Measurements from ENCODE around the gene TWSG1. TPM values are rescaled to one million over a fixed set of nuclear protein-coding genes. Genes with fewer than 3 reads are reported as not detected.
"Not testable (repeated sequence)": the region's sequence is repeated elsewhere in the genome, so short reads cannot be mapped to it uniquely, and the experiment has no call there.

Gene TWSG1
- polyA plus RNA-seq, 4 donors, result 100.0 to 117 (median 113) TPM

- no peak for DNase-seq (ENCODE audit: low read depth in 4 of 4, low spot score in 3 of 4)
Measured at GRCh38 chr18:9421901-9422327, 87.3 kb downstream of the TWSG1 start.

GRCh38 chr18:9422816-9423519 is 88.4 kb downstream of the TWSG1 start:
- no peak for DNase-seq (ENCODE audit: low read depth in 4 of 4, low spot score in 3 of 4)

- not testable (repeated sequence) for DNase-seq (ENCODE audit: low read depth in 4 of 4, low spot score in 3 of 4)
Measured at GRCh38 chr18:9423648-9424047, 89.1 kb downstream of the TWSG1 start.

DNA sequence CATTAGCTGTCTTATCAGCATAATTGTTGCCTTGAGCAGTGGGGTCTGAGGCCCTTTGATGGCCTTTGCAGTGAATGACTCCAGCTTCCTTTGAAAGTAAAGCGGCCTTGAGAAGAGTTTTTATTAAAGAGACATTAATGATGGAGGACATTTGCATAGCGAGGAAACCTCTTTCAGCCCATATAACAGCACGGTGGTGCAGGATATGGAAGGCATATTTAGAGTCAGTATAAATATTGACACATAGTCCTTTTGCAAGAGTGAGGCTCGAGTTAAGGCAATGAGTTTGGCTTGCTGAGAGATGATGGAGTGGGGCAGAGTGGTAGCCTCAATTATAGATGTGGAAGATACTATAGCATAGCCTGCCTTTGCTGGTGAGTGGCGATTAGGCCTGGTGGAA is 89.7 kb downstream of the TWSG1 start:
- not testable (repeated sequence) for DNase-seq (ENCODE audit: low read depth in 4 of 4, low spot score in 3 of 4)

DNA sequence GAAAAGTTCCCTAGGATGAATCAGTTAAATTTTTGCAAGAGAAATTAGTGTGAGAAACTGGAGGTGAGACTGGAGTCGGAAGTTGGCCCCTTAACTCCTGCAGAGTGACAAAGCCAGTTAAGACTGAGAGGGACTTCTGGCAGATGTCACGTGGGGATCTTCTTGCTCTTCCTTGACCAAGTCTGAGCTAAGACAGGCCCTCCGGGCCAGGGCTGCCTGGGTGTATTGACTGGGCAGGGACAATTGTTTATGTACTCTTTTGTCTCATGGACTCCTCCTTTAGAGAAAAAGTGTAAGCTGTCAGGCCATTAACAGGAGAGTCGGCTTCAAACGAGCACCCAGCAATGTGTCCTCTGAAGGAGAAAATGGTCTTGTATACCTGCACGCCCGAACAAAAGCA is 92.2 kb downstream of the TWSG1 start:
- DNase-seq (ENCODE audit: low read depth in 4 of 4, low spot score in 3 of 4), result no peak

DNA sequence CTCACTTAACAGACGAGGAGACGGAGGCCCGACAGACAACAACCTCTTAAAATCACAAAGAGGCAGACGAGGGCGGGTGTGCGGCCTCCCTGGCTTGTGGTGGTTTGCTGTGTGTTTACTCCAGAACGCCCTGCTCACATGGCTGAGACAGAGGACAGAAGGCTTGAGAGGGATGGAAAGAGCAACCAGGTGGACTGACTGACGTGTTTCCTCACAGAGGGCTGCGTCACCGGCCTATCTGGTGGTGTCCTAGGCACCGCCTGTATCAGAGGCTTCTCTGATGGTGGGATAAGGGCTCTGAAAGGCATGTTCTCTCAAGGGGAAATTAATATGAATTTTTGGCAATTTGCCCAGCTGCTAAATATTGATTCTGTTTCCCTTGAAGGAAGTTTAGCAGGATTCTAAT is 93.7 kb downstream of the TWSG1 start:
- DNase-seq (ENCODE audit: low read depth in 4 of 4, low spot score in 3 of 4), result no peak

DNA sequence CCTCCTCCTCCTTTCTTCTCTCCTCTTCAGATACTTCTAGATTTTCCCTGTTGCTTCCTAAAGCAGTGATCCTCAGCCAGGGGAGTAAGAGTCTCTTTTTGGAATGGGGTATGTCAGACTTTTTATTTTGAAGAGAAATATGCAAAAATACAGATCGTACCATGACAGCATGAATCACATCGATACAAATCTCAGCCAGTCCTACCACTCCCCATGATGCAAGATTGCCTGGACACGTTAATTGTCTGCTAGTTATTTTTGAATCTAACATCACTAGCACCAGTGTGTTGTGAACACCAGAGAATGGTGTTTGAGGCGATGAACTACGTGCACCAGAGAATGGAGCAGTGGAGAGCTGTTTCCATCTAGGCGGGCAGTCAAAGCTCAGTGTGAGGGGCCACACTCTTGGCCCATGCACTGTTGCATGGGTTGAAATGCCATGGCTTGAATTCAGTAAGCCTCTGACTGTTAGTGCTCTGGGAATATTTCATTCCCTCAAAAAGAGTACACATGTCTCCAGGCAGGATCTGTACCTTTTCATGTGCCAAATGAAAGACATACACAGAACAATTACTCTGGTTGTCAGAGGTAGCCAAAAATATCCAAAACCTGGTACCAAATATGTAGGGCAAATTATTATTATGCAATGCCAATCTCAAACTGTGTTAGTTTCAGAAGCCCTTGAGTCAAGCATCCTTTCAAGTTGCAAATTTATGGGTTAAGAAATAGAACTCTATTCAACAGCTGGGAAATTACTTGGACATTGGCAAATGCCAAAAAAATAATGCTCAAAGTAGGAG is 94.5 kb downstream of the TWSG1 start:
- no peak for DNase-seq (ENCODE audit: low read depth in 4 of 4, low spot score in 3 of 4)

GRCh38 chr18:9429662-9429993 is 95.1 kb downstream of the TWSG1 start:
- no peak for DNase-seq (ENCODE audit: low read depth in 4 of 4, low spot score in 3 of 4)

DNA sequence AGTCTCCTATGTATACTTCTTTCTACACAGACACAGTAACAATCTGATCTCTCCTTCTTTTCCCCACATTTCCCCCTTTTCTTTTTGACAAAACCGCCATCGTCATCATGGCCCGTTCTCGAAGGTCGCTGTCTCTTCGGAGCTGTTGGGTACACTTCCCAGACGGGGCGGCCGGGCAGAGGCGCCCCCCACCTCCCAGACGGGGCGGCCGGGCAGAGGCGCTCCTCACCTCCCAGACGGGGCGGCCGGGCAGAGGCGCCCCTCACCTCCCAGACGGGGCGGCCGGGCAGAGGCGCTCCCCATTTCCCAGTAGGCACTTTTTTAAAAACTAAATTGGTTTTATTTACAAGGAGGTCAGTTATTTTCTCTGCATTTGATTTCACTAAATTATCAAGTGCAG is 95.7 kb downstream of the TWSG1 start:
- DNase-seq (ENCODE audit: low read depth in 4 of 4, low spot score in 3 of 4), result not testable (repeated sequence)

GRCh38 chr18:9431296-9431695 is 96.7 kb downstream of the TWSG1 start:
- no peak for DNase-seq (ENCODE audit: low read depth in 4 of 4, low spot score in 3 of 4)

DNA sequence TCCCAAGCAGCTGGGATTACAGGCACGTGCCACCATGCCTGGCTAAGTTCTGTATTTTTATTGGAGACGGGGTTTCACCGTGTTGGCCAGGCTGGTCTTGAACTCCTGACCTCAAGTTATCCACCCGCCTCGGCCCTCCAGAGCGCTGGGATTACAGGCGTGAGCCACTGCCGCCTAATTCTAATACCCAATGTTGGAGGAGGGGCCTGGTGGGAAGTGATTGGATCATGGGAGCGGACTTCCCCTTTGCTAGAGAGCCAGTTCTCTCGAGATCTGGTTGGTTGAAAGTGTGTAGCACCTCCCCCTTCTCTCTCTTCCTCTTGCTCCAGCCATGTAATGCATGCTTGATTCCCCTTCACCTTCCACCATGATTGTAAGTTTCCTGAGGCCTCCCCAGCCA is 98.5 kb downstream of the TWSG1 start:
- DNase-seq (ENCODE audit: low read depth in 4 of 4, low spot score in 3 of 4), result not testable (repeated sequence)

GRCh38 chr18:9433671-9434121 is 99.1 kb downstream of the TWSG1 start:
- no peak for DNase-seq (ENCODE audit: low read depth in 4 of 4, low spot score in 3 of 4)

DNA sequence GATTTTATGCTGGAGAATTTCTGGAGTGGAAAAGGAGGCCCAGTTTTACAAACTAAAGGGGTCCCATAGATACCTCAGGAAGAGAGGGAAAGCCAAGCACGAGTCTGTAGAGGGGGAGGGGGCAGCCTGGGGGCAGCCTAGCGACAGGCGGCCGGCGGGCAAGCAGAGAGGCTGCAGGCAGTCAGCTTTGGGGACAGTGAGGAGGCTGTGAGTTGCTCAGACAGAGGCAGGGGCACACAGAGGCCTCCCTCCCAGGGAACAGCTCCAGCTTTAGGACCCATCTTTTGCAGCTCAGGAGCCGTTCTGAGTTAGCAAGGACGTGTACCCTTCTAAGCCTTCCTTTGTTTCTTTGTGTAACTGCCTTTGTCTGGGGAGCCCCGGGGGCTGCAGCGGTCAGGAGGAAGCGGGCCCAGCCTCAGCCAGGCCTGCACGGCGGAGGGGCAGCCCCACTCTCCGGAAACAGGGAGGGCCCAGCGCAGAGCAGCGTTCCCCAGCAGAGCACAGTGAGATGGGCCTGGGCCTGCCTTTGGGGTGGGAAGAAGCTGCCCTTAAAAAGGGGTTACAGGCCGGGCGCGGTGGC is 99.6 kb downstream of the TWSG1 start:
- no peak for DNase-seq (ENCODE audit: low read depth in 4 of 4, low spot score in 3 of 4)

DNA sequence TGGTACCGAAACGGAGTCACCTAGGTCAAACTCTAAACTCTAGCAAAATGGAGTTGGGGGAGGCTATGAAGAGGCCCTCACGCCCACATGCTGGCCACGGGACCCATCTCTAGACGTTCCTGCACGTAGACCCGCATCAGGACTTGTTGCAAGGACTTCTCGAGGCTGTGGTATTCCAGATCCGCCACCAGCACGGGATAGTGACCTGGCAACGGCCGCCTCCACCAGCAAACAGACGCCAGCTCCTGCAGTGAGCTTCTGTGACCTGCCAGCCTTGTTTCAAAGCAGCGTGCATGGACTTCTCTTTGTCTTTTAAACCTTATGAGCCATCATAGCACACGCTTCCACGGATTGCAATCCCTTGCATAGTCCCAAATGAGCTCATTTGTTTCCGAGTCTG is 100.5 kb downstream of the TWSG1 start:
- DNase-seq (ENCODE audit: low read depth in 4 of 4, low spot score in 3 of 4), result no peak

DNA sequence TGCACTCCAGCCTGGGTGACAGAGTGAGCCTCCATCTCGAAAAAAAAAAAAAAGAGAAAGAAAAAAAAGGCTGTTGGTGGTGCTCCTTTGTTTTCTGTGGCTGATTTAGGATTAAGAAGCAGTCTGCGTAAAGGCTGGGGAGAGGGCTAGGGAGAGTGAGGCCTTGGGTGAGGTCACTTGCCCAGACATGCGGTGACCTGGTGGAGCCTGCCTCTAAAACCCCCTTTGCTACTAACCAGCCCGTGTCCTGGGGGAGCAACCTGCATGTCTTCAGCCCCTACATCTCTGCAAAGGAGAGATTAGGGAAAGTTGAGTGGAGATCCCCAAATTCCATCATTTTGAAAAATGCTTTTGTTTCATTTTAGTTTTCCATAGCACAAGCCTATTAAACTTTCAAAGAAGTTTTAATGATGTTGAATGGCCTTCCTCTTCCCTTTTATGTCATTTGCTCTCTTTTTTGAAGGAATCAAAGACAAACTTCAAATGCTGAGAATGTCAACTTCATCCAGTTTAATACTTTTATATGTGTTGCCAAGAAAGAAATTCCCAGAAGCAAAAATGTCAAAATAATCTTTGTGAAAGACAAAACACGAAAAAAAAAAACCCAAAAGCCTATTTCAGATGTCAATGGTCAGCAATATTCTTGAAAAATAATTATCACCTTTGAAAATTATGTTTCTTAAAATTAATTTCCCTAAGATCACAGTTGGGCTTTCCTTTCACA is 101.8 kb downstream of the TWSG1 start:
- no peak for DNase-seq (ENCODE audit: low read depth in 4 of 4, low spot score in 3 of 4)

DNA sequence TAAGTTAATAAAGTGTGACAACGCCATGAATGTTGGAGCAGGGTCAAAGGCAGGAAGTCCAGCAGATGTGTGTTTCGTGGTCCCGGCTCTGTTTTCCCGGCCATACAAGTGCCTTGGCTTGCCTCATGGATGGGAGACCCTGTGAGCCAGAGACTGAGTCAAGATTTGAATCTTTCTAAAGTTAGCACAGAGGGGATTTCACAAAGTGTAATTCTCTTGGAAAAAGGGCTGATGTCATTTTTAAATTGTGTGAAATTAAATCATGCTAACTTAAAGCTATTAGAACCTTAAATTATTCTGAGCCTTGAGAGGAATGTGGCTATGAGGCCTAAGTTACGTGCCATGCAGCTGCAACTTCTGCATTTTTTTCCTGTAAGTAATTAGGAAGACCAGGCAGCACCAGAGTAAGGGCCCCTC is 102.5 kb downstream of the TWSG1 start:
- DNase-seq (ENCODE audit: low read depth in 4 of 4, low spot score in 3 of 4), result no peak

GRCh38 chr18:9437672-9438071 is 103.1 kb downstream of the TWSG1 start:
- no peak for DNase-seq (ENCODE audit: low read depth in 4 of 4, low spot score in 3 of 4)

- no peak for DNase-seq (ENCODE audit: low read depth in 4 of 4, low spot score in 3 of 4)
Measured at GRCh38 chr18:9441061-9441460, 106.5 kb downstream of the TWSG1 start.

DNA sequence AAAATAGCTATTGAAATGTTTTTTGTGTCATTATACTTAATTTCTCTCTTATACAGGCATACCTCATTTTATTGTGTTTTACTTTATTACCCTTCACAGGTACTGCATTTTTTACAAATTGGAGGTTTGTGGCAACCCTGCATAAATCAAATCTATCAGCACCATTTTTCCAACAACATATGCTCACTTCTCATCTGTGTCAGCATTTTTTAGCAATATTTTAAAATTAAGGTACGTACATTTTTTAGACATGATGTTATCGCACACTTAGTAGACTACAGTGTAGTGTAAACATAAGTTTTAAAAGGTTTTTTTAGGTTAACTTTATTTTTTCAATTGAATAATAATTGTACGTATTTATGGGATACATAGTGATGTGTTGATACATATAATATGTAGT is 110.0 kb downstream of the TWSG1 start:
- DNase-seq (ENCODE audit: low read depth in 4 of 4, low spot score in 3 of 4), result no peak

DNA sequence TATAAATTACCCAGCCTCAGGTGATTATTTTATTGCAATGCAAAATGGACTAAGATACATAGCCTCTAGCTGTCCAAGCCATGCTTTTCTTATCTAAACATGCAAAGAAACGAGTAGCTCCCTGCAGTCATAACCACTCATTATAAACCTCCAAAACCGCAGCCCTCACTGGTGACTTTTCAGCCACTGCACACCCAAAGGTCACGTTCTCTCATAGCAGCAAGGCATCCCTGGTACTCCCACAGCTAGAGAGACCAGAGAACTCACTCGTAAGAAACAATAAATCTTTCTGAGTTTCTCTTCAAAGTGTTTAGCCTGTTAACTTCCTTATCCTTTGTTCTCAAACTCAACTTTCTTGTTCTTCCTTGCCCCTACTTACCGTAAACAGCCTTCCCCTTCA is 112.3 kb downstream of the TWSG1 start:
- no peak for DNase-seq (ENCODE audit: low read depth in 4 of 4, low spot score in 3 of 4)

DNA sequence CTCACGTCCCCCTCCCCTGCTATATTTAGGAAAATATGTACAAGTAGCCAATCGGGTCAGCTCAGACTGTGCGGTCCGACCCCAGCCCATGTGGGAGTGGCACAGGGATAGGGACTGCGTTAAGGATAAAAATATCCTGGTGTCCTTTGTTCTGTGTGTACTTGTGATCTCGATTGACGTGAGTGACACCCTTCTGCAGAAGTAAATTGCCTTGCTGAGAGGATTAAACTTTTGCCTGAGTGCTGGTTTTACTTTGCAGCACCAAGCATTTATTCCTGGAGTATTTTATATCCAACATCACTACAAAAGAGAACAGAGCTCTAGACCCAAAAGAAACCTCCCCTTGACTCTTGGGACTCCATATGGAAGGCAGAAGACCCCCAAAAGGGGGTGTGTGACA is 112.8 kb downstream of the TWSG1 start:
- no peak for DNase-seq (ENCODE audit: low read depth in 4 of 4, low spot score in 3 of 4)
